HTR-8/SVneo (cell line): ENCODE results near the gene MRGPRE.

Experiments
- DNase-seq: peaks from one replicate; pipeline ENCODE4 v3.0.0; 2011; ENCODE audit warnings: low spot score, mixed read lengths; ENCODE audit not compliant: insufficient read length
- FAIRE-seq: peaks from 2 replicates; lab custom pipeline; 2011; peaks lifted over from hg19 to GRCh38; lab: Jason Lieb, UNC

MRGPRE gene

GRCh38 chr11:3199537-3200295 is 32.5 kb downstream of the MRGPRE start:
- no peak for FAIRE-seq

DNA sequence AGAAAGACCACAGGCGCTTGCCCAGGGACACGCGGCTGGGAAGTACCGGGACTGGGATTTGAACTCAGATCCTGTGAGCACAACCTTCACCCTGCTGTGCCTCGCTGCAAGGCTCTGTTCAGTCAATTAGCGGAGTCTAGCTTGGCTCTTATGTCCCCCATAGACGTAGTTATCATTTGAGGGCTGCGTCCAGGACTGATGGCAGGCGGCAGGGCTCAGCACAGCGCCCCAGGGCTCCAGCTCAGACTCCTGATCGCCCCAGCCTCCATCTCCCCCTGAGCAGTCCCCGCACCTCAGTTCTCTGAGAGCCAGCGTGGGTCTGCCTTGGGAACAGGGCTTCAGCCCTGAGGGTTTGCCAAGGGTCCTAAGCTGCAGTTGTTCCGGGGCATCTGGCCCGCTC is 33.4 kb downstream of the MRGPRE start:
- DNase-seq, result no peak
- no peak for FAIRE-seq

More at GRCh38 chr11:3199537-3200295, 32.5 kb downstream of the MRGPRE start:
- DNase-seq, result no peak

DNA sequence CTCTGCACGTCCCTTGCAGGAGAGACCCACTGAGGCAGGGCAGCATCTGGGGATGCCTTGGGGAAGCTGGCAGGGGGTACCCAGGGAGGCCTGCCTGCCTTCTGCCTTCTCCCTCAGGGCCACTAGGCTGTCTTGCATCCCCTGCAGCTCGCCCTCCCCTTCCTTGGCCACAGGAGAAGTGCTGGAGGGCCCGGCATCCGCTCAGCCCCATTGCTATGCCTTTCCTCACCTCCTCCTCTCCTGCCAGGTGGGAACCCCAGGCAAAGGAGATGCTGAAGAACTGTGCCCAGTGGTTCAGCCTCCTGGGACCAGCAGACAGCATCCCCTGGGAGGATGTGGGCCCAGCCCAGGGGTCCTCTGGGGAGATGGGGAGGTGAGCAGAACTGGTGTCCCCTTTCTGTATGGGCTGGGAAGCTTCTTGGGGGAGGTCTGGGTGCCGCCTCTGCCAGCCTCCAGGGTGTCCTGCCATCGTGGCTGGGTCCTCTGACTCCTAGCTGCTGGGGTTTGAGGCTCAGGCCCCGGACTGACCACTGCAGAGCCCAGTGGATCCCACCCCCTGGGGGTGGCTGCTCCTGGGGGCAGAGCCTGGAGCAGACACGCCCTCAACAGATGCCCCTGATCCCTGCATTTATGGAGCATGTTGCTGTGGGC is 34.2 kb downstream of the MRGPRE start:
- no peak for FAIRE-seq

GRCh38 chr11:3197044-3197695 is 35.0 kb downstream of the MRGPRE start:
- no peak for FAIRE-seq
- DNase-seq, result no peak

More for the DNA sequence above, 34.2 kb downstream of the MRGPRE start:
- DNase-seq, result no peak

- FAIRE-seq, result no peak
- DNase-seq, result no peak
These were observed 35.8 kb downstream of the MRGPRE start for GRCh38 chr11:3196161-3197043.

GRCh38 chr11:3195251-3196160 is 36.7 kb downstream of the MRGPRE start:
- FAIRE-seq (no peak), DNase-seq (no peak)

DNA sequence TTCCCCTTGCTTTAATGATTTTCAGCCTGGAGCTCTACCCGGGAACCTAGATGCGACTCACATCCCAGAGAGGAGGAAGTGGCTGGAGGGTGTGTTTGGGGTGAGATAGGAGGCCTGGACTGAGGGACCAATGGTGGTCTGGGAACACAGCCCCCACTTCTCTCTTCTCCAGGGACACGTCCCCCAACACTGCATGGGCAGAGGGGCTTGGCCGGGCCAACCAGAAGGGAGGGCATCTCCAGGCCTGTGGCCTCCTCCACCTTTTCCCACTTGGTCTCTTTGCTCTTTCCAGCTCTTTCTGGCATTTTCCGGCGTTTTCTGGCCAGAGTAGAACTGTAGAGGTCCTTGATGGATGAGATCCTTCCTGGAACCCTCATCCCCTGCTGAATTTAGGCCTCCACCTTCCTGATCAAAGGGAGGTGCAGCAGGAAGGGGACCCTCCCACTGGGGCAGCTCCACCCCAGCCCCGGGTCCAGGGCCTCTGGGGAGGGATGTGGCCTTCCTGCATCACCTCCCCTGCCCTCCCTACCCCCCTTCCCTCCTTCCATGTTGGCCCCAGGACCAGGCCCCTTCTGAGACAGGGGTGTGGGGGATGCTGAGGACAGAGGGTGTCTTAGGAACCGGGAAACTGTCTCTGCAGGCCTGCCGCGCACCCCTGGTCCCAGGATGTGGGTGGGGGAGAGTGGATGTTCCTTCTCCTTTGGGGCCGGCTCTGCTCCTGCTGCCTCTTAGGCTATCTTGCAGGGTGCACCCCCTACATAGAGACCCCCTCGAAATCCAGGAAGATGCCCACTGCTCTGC is 38.0 kb downstream of the MRGPRE start:
- FAIRE-seq, result no peak
- no peak for DNase-seq

- FAIRE-seq, result no peak
- DNase-seq, result no peak
These were observed 38.7 kb downstream of the MRGPRE start for GRCh38 chr11:3193373-3194015.

DNA sequence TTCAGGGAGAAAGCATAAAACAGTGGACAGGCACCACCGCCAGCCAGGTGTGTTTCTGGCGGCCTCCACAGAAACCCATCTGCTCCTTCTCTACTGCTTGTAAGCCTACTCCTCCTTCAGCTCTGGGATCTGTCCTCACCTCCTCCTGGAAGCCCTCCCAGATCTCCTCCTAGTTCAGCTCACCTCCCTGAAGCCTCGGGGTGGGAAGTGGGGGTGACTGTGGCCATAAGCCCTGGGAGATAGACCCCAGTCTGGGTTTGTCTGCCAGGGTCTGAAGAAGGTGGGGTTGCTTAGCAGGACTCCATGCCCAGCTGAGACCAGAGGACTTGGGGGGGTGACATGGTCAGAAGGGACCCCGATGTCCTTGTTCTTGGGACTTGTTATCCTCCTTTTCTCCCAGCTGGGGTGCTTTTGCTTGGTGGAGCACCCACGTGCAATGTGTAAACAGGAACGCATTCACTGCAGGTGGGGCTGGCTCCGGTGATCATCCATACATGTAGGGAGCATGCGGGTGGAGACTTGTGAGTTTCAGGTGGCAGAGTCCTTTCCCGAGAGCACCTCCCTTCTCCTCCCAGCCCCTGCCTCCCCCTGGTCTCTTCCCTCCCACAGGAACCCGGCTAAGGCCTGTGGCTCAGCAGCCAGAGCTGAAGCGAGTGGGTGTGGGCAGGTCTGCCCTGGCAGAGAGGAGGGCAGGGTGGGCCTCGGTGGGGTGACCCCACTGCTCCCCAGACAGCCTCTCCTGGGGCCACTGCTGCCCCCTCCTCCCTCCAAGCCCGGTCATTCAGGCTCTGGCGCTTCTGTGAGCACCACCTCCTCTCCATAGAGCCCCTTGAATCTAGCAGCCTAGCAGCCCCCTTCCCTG is 39.5 kb downstream of the MRGPRE start:
- FAIRE-seq (no peak), DNase-seq (no peak)

- FAIRE-seq (no peak), DNase-seq (no peak)
These were observed 40.5 kb downstream of the MRGPRE start for GRCh38 chr11:3191586-3192324.

DNA sequence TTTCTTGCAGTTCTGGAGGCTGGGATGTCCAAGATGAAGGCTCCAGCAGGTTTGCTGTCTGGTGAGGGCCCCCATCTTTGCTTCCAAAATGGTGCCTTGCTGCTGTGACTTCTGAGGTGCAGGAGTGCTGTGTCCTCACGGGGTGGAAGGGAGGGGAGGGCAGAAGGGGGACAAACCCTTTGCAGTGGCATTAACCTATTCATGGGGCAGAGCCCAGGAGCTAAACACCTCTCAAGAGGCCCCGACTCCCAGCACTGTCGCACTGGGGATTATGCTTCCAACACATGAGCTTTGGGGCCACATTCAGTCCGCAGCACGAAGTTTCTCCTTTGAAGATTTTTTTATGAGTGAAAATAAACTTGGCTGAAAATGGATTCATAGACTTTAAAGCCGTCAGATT is 41.6 kb downstream of the MRGPRE start:
- FAIRE-seq (no peak), DNase-seq (no peak)

DNA sequence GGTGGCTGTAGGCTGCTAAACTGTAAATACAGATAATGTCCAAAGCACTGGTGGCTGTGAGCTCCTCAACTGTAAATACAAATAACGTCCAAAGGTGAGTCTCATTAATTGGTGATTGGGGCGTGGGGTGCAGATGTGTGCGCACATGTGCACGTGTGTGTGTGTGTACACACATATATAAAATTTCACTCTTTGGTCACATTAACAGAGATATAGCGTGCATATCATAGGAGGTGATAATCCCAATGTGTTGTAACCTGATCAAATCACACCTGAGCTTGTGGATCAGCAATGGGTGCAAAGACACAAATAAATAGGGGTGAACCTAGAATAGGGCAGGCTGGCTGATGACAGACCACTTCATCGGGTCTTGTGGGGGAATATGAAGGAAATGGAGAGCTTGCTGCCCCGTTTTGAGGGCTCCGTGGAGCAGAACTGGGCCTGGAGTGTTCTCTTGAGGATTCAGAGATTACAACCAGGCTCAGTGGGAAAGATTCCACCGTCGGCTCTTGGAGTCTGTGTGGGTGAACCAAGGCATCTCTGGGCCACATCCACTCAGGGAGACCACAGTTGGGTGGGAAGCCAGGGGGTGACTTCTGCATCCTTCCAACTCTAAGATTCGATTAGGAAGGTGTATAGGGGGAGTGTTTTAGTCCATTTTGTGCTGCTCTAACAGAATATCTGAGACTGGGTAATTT is 42.2 kb downstream of the MRGPRE start:
- FAIRE-seq, result no peak
- DNase-seq, result no peak

DNA sequence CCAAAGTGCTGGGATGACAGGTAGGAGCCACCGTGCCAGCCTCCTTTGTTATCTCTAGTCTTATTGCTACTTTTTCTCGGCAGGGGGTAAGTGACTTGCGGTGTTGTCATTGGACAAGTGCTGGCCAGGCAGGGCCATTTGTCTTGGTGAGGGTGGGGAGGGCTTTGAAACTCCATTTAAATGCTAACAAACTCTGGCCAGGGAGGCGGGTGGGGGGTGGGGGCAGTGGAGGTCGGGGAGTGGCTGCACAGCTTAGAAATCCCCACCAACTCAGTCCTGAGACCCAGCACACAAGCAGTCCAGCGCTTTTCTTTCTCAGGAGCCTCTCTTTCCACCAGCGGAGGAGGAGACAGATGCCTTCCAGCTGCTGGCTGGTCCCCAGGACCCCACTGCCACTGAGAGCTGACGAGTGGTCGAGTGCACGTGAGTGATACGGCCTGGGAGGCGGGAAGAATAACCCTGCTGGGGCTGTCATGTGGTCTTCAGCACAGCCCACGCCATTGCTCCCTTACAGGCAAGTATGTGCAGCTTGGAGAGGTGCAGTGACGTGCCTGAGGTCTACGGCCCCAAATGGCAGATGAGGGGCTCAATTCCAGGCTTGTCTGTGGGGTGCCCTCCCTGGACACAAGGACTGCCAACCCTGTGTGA is 42.9 kb downstream of the MRGPRE start:
- no peak for FAIRE-seq
- DNase-seq, result no peak

DNA sequence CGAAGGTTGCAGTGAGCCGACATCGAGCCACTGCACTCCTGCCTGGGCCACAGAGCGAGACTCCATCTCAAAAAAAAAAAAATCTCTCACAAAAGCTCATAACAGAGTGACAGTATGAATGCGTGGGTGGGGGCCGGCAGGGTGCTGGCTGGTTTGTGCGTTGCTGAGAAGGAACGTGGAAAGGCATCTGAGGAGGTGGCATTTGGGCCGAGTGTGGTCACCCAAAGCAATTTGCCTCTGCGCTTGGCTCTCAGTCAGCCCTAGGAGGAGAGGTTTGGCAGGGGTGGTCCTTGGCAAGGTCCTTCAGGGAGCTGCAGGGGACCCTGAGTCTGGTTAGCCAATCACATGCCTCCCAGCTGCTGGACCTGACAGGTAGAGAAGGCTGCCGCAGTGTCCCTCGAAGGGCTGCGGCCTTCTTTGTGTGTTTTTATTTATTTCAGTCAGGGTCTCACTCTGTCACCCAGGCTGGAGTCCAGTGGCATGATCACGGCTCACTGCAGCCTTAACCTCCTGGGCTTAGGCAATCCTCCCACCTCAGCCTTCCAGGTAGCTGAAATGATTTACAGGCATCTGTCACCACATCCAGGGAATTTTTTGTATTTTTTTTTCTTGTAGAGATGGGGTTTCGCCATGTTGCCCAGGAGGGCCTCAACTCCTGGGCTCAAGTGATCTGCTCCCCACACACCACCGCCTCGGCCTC is 43.6 kb downstream of the MRGPRE start:
- DNase-seq, result no peak
- no peak for FAIRE-seq
